Measurements from ENCODE around the gene SSPN. TPM values are rescaled to one million over a fixed set of nuclear protein-coding genes. Genes with fewer than 3 reads are reported as not detected.
A peak's percentile ranks its signal among the peaks of the same experiment; 100 is the strongest.

The SSPN gene
- total RNA-seq (2014; rRNA removed; shearing (Covaris generic)), result 0.93 and 1.3 TPM in 2 replicates

GRCh38 chr12:26195250-26195640 lies at the start of gene SSPN:
Gene SSPN (plus strand): TSS chr12:26195573. CDS start chr12:26195673, 100 bp downstream.
- no peak for DNase-seq (ENCODE audit: low spot score)

- no peak for DNase-seq (ENCODE audit: low spot score)
Observed at GRCh38 chr12:26148291-26148690, 47.1 kb upstream of the SSPN start.

GRCh38 chr12:26149968-26150500 lies 45.3 kb upstream of the SSPN start:
- no peak for DNase-seq (ENCODE audit: low spot score)

DNA sequence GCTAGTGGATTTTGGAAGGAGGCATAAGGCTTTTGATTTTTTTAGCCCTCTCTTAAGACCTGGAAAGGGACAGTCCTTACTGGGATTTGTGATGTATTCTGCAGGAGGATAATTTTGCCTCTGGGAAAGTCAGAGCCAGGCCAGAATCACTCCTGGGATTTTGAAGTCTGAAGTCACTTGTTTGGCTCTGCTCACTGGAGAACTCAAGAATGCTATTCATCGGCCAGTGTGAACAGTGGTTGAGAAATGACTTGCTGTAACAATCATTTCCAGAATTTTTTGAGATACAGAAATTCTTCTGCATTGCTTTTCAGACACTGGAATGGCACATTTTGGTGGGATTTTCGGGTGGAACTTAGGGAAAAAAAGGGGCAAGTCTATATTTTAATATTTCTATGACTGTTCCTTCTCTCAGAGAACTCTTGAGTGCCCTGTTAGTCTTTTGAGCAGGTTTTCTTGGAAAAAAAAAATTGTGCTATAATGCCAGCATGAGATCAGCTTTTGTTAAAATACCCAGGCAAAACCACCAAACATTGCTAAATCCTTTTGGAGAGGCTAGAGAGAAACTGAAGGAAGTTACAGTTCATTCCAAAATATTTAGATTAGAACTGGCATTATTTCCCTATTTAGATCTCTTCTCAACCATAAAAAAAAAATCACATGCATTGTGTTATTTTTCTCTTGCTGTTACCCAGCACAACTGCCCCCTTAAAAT lies 44.5 kb upstream of the SSPN start:
- DNase-seq (ENCODE audit: low spot score), result no peak

GRCh38 chr12:26152507-26153102 lies 42.8 kb upstream of the SSPN start:
- DNase-seq (ENCODE audit: low spot score), result peak; percentile 9

- DNase-seq (ENCODE audit: low spot score), result peak; percentile 93
Observed at GRCh38 chr12:26153421-26154154, 41.8 kb upstream of the SSPN start.

DNA sequence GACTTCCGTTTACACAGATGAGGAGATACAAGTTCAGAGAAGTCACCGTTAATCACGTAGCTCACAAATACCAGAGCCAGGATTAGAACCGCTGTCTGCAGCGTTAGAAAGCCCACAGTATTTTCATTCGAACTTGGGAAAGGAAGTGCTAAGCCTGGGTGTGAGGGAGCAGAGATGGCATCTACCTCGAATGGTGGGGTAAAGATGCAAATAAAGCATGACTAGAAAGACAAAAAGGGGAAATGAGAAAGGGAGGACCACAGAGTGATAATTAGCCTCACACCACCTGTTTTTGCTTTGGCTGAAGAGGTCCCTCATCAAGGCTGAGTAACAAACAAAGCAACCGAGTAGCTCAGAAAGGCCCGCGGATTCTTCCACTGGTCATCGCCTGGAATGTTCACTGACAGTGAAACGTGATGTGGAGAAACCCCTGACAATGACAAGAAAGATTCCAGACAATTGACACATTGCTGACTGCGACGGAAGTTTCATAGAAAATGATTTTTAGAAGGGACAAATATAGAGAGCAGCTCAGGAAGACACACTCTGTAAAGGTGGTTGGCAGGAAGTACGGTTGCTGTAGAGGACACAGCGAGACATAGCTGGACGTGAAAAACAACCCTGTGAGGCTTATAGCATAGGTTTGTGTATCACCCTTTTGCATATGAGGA lies 39.0 kb upstream of the SSPN start:
- DNase-seq (ENCODE audit: low spot score), result no peak

DNA sequence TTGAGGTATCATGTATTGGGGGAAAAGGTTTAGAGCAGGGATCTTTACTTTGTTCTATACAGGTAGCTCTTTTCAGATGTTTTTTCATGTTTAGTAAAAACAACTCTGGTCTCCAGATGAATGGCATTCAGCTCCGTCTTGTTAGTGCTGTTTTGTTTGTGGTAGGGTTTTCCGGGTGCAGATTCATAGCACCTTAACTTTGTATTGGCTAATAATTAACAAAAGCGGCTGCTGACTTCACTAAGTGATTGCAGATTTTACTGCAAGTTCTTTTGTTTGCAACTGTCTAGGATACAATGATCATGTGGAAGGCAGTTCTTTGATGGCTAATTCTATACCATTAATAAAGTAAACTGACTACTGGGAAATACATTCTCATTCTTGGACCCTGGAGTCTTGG lies 38.4 kb upstream of the SSPN start:
- DNase-seq (ENCODE audit: low spot score), result no peak

GRCh38 chr12:26158078-26158764 lies 37.2 kb upstream of the SSPN start:
- DNase-seq (ENCODE audit: low spot score), result no peak

DNA sequence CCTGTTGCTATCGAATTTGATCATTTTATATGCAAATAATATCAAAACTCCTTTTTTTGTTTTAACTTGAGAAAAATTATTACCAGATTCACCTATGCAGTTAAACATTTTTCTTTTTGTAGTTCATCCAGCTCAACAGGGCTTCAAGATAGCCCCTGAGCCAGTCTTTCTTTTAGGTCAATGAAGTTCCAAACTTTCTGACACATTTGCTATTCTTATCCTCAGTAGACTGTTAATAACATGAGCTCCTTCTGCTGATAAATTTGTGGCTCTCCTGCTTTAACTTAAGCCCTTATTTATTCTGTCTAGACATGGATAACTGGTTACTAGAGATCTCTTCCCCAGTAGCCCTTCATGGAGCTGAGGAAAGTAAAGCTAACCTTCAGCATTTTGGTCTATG lies 33.2 kb upstream of the SSPN start:
- no peak for DNase-seq (ENCODE audit: low spot score)

DNA sequence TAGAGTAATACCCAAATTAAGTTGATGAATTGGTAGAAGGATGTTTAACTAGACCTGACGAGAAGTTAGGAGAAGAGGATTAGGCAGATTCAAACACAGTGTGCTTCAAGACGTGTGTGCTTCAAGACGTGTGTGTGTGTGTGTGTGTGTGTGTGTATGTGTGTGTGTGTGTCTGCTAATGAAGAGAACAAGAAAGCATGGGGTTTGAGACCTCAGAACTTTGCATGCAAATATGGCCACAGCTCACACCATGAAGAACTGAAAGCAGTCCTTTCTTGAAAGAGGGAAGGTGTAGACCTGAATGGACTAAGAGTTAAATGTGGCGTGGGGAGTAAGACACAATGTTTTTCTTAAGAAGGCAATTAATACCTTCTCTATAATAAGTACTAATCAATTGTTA lies 32.5 kb upstream of the SSPN start:
- DNase-seq (ENCODE audit: low spot score), result no peak

GRCh38 chr12:26164118-26164517 lies 31.3 kb upstream of the SSPN start:
- DNase-seq (ENCODE audit: low spot score), result no peak

DNA sequence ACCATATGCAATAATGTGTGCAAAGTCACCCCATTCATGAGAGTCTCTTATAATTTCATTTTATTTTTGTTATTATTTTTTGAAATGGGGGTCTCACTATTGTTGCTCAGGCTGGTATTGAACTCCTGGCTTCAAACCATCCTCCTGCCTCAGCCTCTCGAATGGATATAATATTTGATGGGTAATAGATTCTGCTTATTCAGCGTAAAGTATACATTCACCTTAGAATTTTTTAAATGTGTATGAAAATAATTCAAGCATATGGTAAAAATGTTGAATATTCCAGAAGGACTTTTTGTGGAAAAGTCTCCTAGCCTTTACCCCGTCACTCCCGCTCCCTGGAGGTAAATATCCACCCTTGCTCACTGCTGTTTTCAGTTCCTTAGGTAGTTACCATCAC lies 23.4 kb upstream of the SSPN start:
- no peak for DNase-seq (ENCODE audit: low spot score)

GRCh38 chr12:26172539-26172938 lies 22.8 kb upstream of the SSPN start:
- no peak for DNase-seq (ENCODE audit: low spot score)

DNA sequence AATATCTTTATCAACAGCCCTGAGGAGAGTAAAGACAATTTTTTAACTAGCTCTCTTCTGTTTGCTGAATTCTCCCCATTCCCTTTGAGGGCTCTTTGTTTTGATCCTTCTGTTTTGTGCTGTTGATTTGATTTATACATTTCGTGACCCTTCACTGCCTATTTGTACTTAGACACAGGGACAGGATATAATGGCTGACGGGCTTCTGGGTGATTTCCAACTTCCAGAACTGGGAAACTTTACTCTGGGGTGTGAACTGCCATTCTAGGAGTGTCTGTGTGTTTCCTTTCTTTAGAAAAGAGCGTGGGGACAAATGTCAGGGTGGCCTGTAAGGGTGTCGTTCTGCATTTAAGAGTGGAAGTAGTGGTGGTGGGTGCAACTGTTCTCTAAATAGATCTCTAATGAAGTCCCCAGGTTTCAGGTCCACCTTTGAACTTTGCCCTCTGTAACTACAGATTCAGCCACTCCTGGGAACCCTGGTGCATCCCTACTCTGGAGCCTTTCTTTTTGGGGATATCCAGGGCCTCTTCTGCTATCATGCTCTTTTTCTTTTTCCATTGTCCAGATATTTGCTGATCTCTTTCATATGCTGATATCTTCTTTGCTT lies 22.3 kb upstream of the SSPN start:
- no peak for DNase-seq (ENCODE audit: low spot score)

- DNase-seq (ENCODE audit: low spot score), result no peak
Observed at GRCh38 chr12:26176725-26177124, 18.6 kb upstream of the SSPN start.

GRCh38 chr12:26177283-26177682 lies 18.1 kb upstream of the SSPN start:
- DNase-seq (ENCODE audit: low spot score), result no peak

DNA sequence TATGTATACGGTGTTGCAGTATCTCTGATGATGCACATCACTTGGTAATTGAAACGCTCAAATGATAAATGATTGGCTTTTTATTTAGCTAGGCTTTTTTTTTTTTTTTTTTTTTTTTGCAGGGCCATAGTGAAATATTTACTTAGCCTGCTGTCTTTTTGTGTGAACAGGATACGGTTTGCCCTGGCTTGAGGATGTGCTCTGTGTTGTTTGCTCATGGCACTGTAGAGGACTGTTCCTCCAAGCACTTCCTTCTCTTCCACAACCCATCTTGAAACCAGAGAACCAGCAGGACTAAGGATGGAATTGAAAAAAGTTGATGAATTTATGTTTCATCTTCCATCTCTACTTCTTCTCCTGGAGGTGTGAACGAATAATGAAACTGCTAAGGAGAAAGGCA lies 15.5 kb upstream of the SSPN start:
- no peak for DNase-seq (ENCODE audit: low spot score)

- no peak for DNase-seq (ENCODE audit: low spot score)
Observed at GRCh38 chr12:26182377-26182776, 13.0 kb upstream of the SSPN start.

DNA sequence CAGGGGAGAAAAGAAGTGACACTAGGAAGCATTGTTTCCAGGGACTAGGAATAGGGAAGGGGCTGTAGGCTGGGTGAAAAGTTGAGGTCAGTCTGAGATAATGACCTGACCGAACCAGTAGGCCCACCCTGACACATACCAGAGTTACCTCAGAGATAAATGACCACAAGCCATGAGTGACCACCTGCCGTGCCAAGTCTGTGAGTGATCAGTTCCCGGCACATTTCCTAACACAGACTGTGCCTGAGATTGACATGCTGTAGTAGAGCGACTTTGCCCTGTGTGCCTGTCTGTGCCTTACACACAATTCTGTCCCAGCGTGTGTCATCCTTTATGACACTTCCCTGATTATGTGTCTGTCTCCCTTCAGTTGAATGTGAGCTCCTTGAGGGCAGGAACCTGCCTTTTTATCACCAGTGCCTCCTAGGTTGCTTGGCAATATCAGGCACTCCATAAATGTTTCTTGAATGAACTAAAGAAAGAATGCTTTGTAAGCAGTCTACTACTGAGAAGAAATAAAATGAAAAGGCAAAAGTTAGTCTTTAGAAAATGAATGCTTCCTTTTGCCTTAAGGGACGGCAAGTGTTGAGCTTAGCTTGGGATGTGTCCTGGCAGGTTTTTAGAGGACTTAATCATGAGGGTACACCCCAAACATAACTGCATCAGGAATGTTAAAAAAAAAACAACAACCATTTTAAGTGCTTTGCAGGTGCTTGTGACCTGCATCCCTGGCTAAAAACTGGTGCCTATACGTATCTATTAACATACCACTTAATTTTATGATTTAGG lies 9.6 kb upstream of the SSPN start:
- no peak for DNase-seq (ENCODE audit: low spot score)

All from A172 (cell line).